ENCODE data around the gene SEMA6C.
A peak's percentile ranks its signal among the peaks of the same experiment; 100 is the strongest.

Gene SEMA6C

DNA sequence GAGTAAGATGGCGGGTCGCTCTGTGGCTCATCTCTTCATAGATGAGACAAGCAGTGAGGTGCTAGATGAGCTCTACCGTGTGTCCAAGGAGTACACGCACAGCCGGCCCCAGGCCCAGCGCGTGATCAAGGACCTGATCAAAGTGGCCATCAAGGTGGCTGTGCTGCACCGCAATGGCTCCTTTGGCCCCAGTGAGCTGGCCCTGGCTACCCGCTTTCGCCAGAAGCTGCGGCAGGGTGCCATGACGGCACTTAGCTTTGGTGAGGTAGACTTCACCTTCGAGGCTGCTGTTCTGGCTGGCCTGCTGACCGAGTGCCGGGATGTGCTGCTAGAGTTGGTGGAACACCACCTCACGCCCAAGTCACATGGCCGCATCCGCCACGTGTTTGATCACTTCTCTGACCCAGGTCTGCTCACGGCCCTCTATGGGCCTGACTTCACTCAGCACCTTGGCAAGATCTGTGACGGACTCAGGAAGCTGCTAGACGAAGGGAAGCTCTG is 12.4 kb upstream of the SEMA6C start:
- no peak for DNase-seq (ENCODE audit: low read depth in 2 of 2)

- no peak for DNase-seq (ENCODE audit: low read depth in 2 of 2)
These were observed 11.9 kb upstream of the SEMA6C start for GRCh38 chr1:151158326-151158725.

DNA sequence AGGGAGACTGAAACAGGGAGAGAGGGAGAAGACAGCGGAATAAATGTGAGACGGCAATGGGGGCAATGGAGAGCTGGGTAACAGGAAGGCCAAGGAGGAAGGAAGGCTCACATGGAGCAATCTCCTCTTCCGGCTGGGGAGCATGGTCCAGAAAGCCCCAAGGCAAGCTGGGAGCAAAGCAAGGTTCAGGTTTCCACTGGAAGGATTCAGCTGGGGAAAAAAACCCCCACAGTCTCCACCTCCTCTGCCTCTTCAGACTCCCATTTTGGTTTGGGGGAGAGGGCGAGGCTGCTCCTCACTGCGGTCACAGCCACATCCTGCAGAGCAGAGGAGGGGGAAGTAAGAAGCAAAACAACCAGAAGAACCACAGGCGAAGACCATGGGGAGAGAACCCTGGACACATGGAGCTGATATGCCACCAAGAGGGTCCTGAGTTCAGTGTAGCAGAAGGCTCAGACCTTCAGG is 10.7 kb upstream of the SEMA6C start:
- DNase-seq (ENCODE audit: low read depth in 2 of 2), result peak in 1 of 2 donors; percentile 33

- DNase-seq (ENCODE audit: low read depth in 2 of 2), result peak; percentile 37 to 63
These were observed 10.0 kb upstream of the SEMA6C start, which contains the start of gene TNFAIP8L2 for GRCh38 chr1:151156515-151156819. Gene TNFAIP8L2 (plus strand): TSS chr1:151156649. CDS start chr1:151158698, 2,049 bp downstream.

DNA sequence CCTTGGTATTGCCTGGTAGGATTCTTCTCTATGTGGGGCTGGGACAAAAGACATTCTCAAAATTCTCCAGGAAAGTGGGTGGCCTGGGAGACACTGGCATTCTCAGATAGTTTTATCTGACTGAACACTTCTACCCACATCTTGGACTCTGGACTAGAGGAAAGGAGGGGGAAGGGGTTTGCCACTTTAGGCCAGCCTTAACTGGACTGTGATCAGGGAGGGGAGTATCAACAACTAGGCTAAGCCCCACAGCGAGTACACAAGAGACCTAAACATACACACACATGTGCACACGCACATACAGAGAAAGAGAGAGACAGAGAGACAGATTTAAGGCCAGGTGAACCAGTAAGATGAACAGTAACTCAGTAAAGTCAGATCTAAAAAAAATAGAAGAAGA is 1.2 kb upstream of the SEMA6C start:
- DNase-seq (ENCODE audit: low read depth in 2 of 2), result no peak

- no peak for DNase-seq (ENCODE audit: low read depth in 2 of 2)
These were observed 687 bp upstream of the SEMA6C start for GRCh38 chr1:151147132-151147503.

- DNase-seq (ENCODE audit: low read depth in 2 of 2), result no peak
These were observed 389 bp downstream of the SEMA6C start for GRCh38 chr1:151146072-151146411.

DNA sequence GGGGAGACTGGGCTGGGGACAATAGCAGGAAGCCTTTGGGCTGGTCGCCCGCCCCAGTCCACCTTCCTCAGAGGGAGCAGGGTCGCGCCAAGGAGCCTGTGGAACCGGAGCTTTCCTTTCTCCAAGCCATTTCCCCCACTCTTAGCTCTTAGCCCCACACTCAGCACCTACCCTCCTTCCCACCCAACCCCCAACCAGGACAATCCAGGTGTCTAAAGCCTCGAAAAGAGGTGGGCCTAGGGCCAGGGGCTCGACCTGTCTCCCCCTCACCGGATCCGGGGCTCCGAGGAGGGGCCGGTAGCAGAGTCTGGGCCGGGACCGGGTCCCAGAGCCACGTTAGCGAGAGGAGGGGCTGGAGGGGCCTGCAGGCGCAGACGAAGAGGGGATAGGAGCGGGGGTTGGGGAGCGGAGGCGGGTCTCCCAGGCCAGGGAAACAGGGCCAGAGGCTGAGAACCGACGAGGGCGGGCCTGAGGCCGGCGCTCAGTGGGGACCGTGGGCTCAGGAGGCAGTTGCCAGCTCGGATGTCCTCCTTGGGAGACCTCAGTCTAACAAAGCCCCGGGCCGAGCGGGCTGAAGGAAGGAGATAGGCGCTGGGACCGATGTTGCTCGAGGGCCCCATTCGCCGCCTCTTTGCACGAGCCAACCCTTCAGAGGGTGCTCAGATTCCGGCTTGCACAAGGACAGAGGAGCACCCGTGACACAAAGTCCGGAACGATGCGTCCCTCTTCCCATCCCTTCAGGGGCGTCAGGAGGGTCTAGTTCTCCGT is 943 bp downstream of the SEMA6C start:
- no peak for DNase-seq (ENCODE audit: low read depth in 2 of 2)

DNA sequence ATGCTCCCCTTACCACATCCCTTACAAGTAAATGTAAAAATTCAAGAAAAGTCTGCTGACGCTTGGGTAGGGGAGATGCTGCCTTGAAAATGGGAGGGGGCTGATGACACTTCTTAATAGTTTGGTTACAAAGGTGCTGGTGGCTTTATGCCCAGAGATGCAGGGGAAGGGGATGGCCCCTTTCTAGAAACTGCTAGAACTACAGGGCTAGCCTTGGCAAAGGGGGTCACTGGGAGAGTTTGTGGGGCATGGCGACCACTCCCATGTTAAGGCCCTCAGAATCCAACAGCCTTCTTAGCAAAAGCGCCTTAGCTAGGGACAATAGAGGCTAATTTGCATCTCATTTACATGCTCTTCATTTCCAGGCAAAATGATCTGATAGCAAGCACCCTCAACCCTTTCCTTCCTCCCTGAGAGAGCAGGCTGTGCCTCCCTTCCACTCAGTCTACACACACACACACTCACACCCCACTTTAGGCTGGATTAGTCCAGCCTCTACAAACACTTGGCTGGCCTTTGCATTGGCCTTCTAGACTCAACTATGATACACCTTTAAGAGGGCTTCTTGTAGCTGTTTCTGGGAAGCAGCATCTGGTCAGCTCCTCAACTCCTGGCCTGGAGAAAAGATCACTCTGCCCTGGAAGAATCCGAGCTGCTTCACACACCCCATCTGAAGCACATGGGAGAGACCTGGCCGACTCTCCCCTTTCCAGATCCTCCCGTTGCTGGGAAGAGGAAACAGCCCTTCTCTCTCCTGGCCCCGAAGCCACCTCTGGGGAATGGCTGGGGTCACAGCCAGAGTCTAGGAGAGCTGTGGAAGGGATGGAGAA is 1.7 kb downstream of the SEMA6C start:
- no peak for DNase-seq (ENCODE audit: low read depth in 2 of 2)

DNA sequence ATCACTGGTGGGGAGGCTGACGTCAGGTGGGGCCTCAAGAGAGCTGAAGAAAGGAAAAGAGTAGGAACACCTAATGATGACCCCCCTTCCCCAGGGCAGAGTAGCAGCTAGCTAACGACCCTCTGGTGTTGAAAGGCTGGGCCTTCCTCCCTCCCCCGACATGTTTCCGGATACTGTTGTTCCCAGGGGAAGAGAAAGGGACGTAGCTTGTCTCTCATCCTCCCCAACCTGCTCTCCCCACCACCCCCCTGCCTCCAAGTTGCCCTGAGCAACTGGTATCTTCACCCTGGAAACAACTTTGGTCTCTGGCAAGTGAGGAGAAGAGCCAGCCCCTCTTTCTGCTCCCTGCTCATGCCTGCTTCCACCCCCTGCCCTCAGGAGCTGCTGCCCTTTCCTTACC is 2.4 kb downstream of the SEMA6C start:
- no peak for DNase-seq (ENCODE audit: low read depth in 2 of 2)

GRCh38 chr1:151143057-151143435 is 3.4 kb downstream of the SEMA6C start:
- no peak for DNase-seq (ENCODE audit: low read depth in 2 of 2)

DNA sequence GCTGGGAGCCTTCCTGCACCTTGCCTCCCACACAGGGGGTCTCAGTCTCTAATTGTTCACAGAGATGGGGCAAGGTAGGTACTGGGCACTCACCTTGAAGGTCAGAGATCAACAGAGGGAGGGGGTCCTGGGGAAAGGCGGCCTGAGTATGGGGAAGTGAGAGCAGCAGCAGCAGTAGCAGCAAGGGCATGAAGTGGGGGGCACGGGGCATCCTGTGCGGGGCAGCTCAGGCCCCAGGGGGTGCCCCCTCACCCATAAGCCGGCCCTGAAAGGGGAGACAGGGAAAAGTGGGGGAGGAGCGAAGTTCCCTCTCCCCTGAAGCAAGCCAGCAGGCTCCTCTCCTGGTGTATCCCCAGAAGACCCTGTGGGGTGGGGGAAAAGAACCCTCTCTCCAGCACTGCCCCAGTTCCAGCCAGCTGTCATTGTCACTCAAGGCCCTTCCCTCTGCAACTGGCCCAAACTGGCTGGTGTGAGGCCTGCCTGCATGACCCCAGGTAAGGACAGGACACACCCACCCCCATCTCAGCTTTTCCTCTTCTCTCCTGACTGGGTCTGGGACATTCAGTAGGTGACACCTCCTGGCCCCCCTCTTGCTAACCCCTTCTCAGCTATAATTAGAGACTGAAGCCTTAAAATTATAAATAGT is 3.9 kb downstream of the SEMA6C start:
- no peak for DNase-seq (ENCODE audit: low read depth in 2 of 2)

GRCh38 chr1:151137789-151138188 is 8.6 kb downstream of the SEMA6C start:
- no peak for DNase-seq (ENCODE audit: low read depth in 2 of 2)

DNA sequence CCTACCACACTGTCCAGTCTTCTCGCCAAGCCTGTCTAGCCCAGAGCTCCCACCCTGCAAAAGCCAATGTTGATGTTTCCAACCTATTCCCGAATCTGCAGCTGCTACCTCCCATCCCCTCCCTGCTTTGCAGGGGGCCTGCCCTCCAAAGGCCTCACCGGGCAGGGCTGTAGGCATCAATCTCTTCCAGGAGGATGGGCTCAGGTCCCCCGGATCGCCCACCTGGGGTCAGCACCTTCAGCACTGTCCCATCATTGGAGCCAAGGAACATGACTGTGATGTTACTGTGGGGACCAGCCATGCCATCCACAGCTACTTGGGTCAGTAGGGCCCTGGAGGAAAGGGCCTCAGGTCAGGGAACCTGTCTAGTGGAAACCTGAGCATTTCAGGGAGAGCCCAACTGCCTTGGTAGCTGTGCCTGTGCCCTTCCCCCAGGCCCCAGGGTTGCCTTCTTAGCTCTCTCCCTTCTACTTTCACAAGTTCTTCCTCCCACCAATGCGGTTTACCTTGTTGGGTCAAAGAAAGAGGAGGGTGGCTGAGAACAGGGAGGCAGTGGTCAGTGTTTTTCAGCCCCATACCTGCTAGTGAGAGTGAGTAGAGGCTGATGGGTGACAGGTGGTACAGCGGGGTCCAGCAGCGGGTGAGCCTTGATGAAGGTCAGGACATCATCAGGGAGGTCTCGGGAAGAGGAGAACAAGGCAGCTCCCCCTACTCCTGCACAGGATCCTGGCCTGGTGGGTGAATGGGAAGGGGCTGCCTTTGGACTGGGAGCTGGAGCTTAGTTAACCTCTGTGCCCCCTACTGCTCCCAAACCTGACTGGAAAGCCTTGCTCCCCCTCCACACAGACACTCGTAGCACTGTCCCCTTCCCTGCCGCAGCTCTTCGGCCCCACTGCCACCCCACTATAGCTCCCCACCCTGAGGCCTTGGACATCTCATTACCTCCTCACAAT is 10.7 kb downstream of the SEMA6C start:
- no peak for DNase-seq (ENCODE audit: low read depth in 2 of 2)

- no peak for DNase-seq (ENCODE audit: low read depth in 2 of 2)
These were observed 11.4 kb downstream of the SEMA6C start for GRCh38 chr1:151134991-151135390.

DNA sequence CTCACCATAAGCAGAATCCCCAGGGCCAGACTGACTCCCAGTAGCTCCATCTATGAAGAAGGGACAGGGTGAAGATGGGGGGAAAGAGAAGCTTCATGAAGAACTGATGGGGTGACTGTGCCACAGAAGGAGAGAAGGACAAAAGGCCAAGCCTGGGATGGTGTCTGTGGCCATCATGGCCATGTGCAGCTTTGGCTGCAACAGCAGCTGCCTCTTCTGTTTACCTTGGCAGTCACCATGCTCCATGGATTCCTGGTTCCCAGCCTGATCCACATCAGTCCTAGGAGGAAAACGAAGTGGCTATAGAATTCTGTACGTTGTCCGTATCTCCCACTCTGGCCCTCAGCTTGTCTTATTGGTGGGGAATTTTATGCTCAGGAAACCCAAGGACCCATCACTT is 12.0 kb downstream of the SEMA6C start:
- no peak for DNase-seq (ENCODE audit: low read depth in 2 of 2)

- no peak for DNase-seq (ENCODE audit: low read depth in 2 of 2)
These were observed 13.2 kb downstream of the SEMA6C start for GRCh38 chr1:151133018-151133806.

- DNase-seq (ENCODE audit: low read depth in 2 of 2), result no peak
These were observed 14.0 kb downstream of the SEMA6C start for GRCh38 chr1:151132335-151133017.

DNA sequence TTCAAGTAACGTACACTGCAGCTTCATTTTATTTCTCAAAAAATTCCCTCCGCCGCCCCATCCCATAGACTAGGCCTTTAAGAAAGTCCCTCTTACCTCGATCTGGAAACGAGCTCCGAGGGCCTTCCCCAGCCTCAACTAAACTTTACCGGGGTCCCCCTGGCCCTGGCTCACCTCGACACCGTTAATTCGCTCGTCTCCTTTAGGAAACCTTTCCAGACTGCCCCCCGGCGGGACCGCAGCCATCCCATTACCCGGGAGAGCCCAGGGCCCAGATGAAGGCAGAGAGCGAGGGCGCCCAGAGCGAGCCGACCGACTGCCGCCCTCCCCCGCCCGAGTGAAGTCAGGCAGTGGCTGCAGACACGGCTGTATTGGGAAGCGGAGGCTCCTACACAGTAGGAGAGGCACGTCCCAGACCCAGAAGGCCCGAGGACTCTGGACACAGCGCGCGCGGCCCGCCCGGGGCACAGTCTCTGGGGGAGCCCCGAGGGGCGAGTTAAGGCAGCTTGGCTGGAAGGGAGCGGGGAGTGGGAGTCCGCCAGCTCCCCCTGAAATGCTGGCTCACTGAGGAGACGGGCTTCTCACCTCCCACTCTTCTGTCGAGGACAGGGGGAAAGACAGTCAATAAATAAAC is 14.6 kb downstream of the SEMA6C start:
- no peak for DNase-seq (ENCODE audit: low read depth in 2 of 2)

Data from stimulated activated CD8-positive, alpha-beta memory T cell treated with anti-CD3 and anti-CD28 coated beads, Interleukin-7, amount 100 ng/mL, for 1 hour (primary cell).